ENCODE data around the gene TTC13.
"Not testable (repeated sequence)": the region's sequence is repeated elsewhere in the genome, so short reads cannot be mapped to it uniquely, and the experiment has no call there.

TTC13 gene

DNA sequence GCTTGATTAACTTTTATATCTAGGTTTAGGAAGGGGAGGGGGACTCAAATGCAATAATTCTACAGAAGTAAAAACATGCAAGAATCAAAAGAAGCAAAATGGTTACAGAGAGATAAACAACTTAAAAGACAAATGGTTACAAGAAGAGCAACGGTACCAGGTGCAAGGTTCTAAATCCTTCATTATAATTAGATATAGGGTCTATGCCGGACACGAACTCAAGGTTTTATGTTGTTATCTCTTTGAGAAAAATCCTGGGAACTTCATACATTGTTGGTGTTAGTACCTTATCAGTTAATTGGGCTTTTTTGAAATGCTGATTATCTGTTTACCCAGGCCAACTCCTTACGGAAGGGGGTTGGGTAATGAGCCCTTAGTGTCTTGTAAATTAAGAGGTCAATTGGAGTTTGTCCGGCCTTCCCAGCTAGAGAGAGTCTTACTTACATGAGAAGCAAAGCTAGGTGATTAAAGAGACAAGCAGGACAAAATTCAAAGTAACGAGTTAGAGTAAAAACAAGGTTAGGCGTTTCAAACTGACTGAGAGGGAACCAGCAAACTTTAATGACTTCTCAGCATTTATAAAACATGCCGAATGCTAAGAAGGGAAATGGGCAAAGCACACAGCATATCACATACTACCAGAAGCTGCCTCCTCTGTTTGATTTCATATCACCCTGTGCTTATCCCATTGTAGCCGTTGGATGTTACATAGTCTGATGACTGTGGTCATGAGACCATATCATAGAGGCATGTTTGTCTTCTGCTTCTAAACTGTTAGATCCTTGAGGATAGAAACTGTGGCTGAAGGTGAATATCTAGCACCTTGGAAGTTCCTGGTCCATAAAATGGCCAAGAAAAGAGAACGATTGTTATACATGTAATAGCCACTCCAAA, 6.2 kb upstream of the TTC13 start:
- H3K36me3 ChIP-seq (ENCODE audit: control insufficient read depth, insufficient read depth, low read length); H3K4me3 ChIP-seq (ENCODE audit: low read length); H3K9ac ChIP-seq (ENCODE audit: low read length); H3K4me1 ChIP-seq (ENCODE audit: control insufficient read depth, insufficient read depth, low read length); H3K27me3 ChIP-seq (ENCODE audit: control insufficient read depth, insufficient read depth, low read length); H3K27ac ChIP-seq (ENCODE audit: low read depth, low read length): not testable (repeated sequence)

DNA sequence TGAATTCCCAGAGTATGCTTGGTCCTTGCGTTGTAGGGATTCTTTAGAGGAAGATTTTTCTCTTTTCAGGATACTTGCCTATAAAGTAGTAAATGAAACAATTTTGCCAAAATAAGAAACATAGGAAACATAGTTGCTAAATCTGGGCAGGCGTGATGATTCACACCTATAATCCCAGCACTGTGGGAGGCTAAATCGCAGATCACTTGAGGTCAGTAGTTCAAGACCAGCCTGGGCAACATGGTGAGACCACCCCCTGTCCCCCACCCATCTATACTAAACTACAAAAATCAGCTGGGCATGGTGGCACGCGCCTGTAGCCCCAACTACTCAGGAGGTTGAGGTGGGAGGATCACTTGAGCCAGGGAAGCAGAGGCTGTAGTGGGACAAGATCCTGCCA, 5.2 kb upstream of the TTC13 start:
- Histone ChIP-seq H3K4me1 (ENCODE audit: control insufficient read depth, insufficient read depth, low read length) (peaks cover 6% of the 10 kb centered on the region), H3K36me3 (ENCODE audit: control insufficient read depth, insufficient read depth, low read length) (no peaks in the 10 kb centered on the region), H3K27ac (ENCODE audit: low read depth, low read length) (no peak overlapping the region), H3K27me3 (ENCODE audit: control insufficient read depth, insufficient read depth, low read length) (no peaks in the 10 kb centered on the region), H3K4me3 (ENCODE audit: low read length) (no peak overlapping the region), H3K9ac (ENCODE audit: low read length) (no peak overlapping the region)

DNA sequence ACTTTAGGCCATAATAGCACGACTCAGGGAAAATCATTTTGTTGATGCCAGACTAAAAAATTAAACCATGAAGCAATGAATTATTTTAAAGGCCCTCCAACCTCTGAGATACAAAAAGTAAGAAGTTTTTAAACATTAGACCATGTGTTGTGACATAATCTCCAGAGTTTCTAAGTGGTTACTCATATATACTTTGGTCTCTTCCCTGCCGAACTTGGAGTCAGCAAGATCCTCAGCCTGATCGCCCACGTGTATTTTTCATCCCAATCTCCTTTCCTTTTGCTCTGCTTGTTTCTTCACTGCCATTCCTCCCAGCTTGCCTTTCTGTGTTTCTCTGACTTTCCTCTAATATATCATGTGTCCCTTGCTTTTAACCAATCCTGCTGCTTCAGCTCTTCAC, 4.0 kb upstream of the TTC13 start:
- H3K4me1 ChIP-seq (ENCODE audit: control insufficient read depth, insufficient read depth, low read length) = peaks cover 8% of the 10 kb centered on the region
- H3K9ac ChIP-seq (ENCODE audit: low read length) = no peak overlapping the region
- H3K36me3 ChIP-seq (ENCODE audit: control insufficient read depth, insufficient read depth, low read length) = no peaks in the 10 kb centered on the region
- no peak overlapping the region for H3K27ac ChIP-seq (ENCODE audit: low read depth, low read length)
- H3K4me3 ChIP-seq (ENCODE audit: low read length) = no peak overlapping the region
- no peaks in the 10 kb centered on the region for H3K27me3 ChIP-seq (ENCODE audit: control insufficient read depth, insufficient read depth, low read length)

DNA sequence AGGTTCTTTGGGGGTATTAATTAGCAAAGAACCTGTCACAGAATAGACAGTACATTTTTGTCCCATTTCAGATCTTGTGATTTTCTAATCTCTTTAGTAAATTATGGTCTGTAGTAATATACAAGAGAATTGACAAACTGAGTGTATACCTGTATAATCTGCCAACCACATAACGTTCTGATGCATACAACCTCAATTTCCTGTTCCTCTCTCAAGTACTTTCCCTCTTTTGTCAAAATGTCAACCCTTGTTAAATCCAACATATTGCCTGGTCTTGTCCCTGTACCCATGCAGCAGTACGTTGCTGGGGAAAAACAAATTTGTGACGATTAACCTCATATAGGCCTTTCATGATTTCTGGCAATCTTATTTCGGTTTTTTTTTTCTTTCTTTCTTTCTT, 1.3 kb upstream of the TTC13 start:
- Histone ChIP-seq H3K4me1 (ENCODE audit: control insufficient read depth, insufficient read depth, low read length) (peaks cover 9% of the 10 kb centered on the region), H3K36me3 (ENCODE audit: control insufficient read depth, insufficient read depth, low read length) (no peaks in the 10 kb centered on the region), H3K9ac (ENCODE audit: low read length) (no peak overlapping the region), H3K27ac (ENCODE audit: low read depth, low read length) (no peak overlapping the region), H3K27me3 (ENCODE audit: control insufficient read depth, insufficient read depth, low read length) (no peaks in the 10 kb centered on the region), H3K4me3 (ENCODE audit: low read length) (peak overlapping the region; percentile 84)

DNA sequence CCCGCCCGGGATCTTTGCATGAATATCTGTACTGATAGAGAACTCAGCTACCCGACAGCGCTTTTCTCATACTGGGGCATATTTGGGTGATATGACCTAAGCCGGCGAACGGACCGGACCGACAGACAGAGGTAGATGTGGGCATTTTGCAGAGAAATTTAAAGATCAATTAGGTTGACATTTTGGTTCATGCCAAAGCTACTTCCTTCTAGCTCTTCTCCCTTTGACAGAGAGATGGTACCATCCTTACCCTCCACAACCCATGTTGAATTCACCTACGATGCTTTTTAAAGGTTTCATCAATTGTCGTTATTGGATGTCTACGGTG, 692 bp upstream of the TTC13 start:
- peak overlapping the region; percentile 31 for H3K27ac ChIP-seq (ENCODE audit: low read depth, low read length)
- H3K4me1 ChIP-seq (ENCODE audit: control insufficient read depth, insufficient read depth, low read length) = peaks cover 9% of the 10 kb centered on the region
- no peak overlapping the region for H3K9ac ChIP-seq (ENCODE audit: low read length)
- H3K36me3 ChIP-seq (ENCODE audit: control insufficient read depth, insufficient read depth, low read length) = no peaks in the 10 kb centered on the region
- H3K27me3 ChIP-seq (ENCODE audit: control insufficient read depth, insufficient read depth, low read length) = no peaks in the 10 kb centered on the region
- peak overlapping the region; percentile 84 for H3K4me3 ChIP-seq (ENCODE audit: low read length)

DNA sequence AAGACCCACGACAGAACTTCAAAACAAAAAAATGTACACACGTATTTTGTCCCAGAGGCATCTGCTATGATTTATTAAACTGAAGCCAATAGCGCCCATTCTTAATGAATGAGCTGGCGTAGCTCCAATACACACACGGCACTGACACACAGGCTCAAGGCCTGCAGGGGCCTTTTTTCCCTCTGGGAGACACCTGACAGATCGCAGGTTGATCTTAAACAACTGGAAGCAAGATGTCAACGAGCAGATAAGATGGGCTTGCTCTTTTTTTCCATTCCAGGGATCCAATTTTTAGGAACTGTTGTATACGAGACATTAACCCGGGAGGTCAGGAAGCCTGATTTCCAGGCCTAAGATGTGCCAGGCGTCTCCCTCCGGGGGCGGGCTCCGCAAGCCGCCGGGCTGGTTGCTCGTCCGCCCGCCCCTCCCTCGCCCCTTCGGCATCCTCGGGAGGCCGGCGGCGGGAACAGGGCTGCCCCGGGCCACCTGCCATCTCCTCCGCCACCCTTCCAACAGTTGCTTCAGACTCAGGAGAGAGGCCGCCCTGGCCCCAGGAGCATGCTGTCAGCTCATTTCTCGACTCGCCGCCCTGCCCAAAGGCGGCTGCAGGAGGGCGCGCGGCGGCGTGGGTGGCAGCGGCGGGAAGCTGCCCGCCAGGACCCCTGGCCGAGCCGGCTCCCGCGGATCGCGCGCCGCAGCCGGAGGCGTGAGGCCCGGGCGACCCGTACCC, 735 bp downstream of the TTC13 start:
- no peak overlapping the region for H3K27ac ChIP-seq (ENCODE audit: low read depth, low read length)
- H3K9ac ChIP-seq (ENCODE audit: low read length) = peak overlapping the region; percentile 45
- no peaks in the 10 kb centered on the region for H3K36me3 ChIP-seq (ENCODE audit: control insufficient read depth, insufficient read depth, low read length)
- peaks cover 9% of the 10 kb centered on the region for H3K4me1 ChIP-seq (ENCODE audit: control insufficient read depth, insufficient read depth, low read length)
- H3K4me3 ChIP-seq (ENCODE audit: low read length) = peak overlapping the region; percentile 77
- no peaks in the 10 kb centered on the region for H3K27me3 ChIP-seq (ENCODE audit: control insufficient read depth, insufficient read depth, low read length)

DNA sequence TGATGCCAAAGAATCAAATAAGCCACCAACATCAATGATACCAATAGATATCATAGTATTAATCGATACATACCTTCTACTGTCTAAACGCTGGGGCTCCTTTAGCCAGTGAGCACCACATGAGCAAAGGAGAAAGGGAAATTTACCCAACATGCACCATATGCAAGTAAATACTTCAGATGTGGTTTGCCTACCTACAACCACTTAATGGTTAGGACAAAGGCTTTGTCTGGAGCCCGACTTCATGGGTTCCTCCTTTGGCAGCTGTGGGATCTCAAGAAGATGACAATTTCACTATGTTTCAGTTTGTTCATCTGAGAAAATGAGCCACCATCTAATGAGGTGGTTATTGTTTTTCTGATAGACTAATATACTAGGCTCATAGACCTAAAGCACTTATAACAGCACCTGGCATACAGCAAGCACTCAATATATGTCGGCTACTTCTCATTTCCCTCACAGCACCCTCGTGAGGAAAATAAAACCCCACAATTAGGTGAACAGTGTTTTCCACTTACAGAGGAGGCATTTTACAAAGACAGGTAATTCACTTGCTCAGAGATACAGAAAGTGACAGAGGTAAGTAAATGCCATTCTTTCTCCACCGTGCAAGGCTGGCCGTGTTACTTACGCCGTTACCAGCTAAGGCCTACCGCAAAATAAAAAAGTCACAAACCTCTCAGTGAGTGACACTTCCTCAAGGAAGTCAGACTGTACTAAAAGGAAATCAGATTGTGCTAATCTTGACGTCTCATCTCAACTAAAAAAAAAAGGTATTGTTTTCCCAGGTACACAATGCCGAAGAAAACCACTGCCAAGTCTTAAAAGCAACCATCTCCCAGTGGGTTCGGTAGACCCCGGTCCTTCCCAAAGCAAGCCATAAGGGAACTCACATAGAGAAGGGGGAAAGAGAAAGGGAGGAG, 1.6 kb downstream of the TTC13 start:
- no peak overlapping the region for H3K9ac ChIP-seq (ENCODE audit: low read length)
- H3K36me3 ChIP-seq (ENCODE audit: control insufficient read depth, insufficient read depth, low read length) = no peaks in the 10 kb centered on the region
- peaks cover 9% of the 10 kb centered on the region for H3K4me1 ChIP-seq (ENCODE audit: control insufficient read depth, insufficient read depth, low read length)
- no peaks in the 10 kb centered on the region for H3K27me3 ChIP-seq (ENCODE audit: control insufficient read depth, insufficient read depth, low read length)
- peak overlapping the region; percentile 77 for H3K4me3 ChIP-seq (ENCODE audit: low read length)
- H3K27ac ChIP-seq (ENCODE audit: low read depth, low read length) = no peak overlapping the region

DNA sequence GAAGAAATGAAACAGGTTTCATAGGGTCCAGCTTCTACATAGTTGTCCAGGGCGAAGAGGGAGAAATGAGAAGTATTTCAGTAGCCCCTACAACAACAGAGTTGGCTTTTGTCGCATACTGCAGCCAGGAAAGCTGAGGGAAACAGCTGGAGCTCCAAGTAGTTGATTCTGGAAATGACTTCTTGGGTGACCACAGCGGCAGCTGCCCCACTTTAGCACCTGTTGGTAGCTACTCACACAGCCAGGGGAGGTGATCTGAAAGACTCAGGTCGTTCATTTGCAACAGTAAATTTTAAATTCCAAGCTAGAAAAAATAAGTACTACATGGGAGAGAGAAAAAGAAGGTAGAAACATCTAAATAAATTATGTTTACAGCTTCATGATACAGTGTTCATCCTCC, 2.3 kb downstream of the TTC13 start:
- no peak overlapping the region for H3K9ac ChIP-seq (ENCODE audit: low read length)
- H3K4me1 ChIP-seq (ENCODE audit: control insufficient read depth, insufficient read depth, low read length) = peaks cover 9% of the 10 kb centered on the region
- no peaks in the 10 kb centered on the region for H3K27me3 ChIP-seq (ENCODE audit: control insufficient read depth, insufficient read depth, low read length)
- H3K36me3 ChIP-seq (ENCODE audit: control insufficient read depth, insufficient read depth, low read length) = no peaks in the 10 kb centered on the region
- no peak overlapping the region for H3K27ac ChIP-seq (ENCODE audit: low read depth, low read length)
- no peak overlapping the region for H3K4me3 ChIP-seq (ENCODE audit: low read length)

DNA sequence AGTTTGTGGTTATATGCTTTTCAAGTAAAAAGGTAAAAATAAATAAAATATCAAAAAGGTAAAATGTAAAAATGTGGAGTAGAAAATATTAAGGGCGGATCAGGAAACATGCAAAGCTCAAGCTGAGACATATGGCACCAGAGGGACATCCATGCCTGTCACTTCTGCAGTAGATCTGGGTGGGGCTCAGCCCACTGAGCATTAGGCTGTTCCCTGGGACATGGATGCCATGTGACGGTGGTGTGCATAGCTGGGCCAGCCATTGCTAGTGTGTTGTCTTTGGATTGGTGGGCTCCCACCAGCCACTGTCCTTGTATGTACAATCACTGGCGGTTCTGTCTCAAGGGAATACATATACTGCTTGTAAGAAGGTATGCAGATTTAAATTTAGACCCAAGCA, 3.0 kb downstream of the TTC13 start:
- no peaks in the 10 kb centered on the region for H3K27me3 ChIP-seq (ENCODE audit: control insufficient read depth, insufficient read depth, low read length)
- H3K4me3 ChIP-seq (ENCODE audit: low read length) = no peak overlapping the region
- peaks cover 9% of the 10 kb centered on the region for H3K4me1 ChIP-seq (ENCODE audit: control insufficient read depth, insufficient read depth, low read length)
- H3K36me3 ChIP-seq (ENCODE audit: control insufficient read depth, insufficient read depth, low read length) = no peaks in the 10 kb centered on the region
- no peak overlapping the region for H3K9ac ChIP-seq (ENCODE audit: low read length)
- H3K27ac ChIP-seq (ENCODE audit: low read depth, low read length) = no peak overlapping the region

DNA sequence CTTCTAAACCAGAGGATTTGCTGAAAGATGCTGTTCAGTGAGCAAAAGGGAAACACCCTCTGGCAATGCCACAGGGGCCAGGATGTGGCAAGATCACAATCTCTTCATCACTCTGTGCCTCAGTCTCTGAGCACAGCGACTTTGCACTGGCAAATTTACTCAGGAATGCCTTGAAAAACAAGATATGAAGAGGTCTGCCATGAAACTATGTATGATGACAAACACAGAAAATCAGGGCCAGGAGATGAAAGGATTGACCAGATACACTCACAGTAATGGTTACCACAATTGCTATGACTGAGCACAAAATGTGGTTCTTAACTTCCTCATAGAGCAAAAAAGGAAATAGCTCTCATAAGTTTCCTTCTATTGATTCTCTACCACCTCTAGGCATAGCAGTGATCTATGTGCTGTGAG, 5.8 kb downstream of the TTC13 start:
- no peaks in the 10 kb centered on the region for H3K36me3 ChIP-seq (ENCODE audit: control insufficient read depth, insufficient read depth, low read length)
- no peak overlapping the region for H3K27ac ChIP-seq (ENCODE audit: low read depth, low read length)
- no peak overlapping the region for H3K9ac ChIP-seq (ENCODE audit: low read length)
- H3K4me1 ChIP-seq (ENCODE audit: control insufficient read depth, insufficient read depth, low read length) = peaks cover 2% of the 10 kb centered on the region
- no peaks in the 10 kb centered on the region for H3K27me3 ChIP-seq (ENCODE audit: control insufficient read depth, insufficient read depth, low read length)
- no peak overlapping the region for H3K4me3 ChIP-seq (ENCODE audit: low read length)

DNA sequence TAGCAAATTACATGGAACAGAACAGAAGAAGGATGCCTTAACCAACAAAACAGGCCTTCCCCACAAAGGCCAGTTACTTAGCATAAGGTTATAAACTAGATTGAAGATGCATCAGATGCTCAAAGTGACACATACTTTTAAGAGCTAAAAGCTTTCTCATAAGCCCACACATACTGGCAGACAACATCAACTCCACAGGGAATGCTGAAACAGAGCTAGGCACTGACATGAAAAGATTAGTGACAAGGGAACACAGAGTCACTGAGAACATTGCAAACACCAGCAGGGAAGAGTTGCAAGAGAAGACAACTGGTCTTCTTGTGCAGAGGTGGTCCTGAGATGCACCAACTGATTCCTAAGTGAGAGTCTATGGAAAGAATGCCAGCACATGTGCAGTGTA, 6.9 kb downstream of the TTC13 start:
- no peak overlapping the region for H3K9ac ChIP-seq (ENCODE audit: low read length)
- no peaks in the 10 kb centered on the region for H3K36me3 ChIP-seq (ENCODE audit: control insufficient read depth, insufficient read depth, low read length)
- no peaks in the 10 kb centered on the region for H3K4me1 ChIP-seq (ENCODE audit: control insufficient read depth, insufficient read depth, low read length)
- H3K27me3 ChIP-seq (ENCODE audit: control insufficient read depth, insufficient read depth, low read length) = no peaks in the 10 kb centered on the region
- no peak overlapping the region for H3K4me3 ChIP-seq (ENCODE audit: low read length)
- no peak overlapping the region for H3K27ac ChIP-seq (ENCODE audit: low read depth, low read length)

DNA sequence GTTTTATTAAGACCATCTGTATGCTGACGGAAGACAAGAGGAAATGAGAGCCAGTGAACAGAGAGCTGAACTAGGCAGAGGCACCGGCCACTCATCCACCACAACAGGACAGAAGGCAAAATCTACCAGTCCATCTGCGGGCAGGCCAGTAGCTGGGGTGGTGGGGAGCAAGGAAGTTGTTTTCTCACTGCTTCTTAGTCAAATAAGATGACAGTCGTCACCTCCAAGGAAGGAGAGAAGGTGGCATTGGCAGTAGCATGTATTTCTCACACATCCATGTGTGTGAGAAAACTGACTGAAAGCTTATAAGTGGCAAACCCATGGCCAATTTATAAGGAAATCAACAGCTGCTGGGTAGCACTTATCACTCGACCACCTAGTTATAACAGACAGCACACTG, 8.2 kb downstream of the TTC13 start:
- Histone ChIP-seq H3K27ac (ENCODE audit: low read depth, low read length) (no peak overlapping the region), H3K9ac (ENCODE audit: low read length) (no peak overlapping the region), H3K4me1 (ENCODE audit: control insufficient read depth, insufficient read depth, low read length) (no peaks in the 10 kb centered on the region), H3K4me3 (ENCODE audit: low read length) (no peak overlapping the region), H3K27me3 (ENCODE audit: control insufficient read depth, insufficient read depth, low read length) (no peaks in the 10 kb centered on the region), H3K36me3 (ENCODE audit: control insufficient read depth, insufficient read depth, low read length) (no peaks in the 10 kb centered on the region)

Data from rectal smooth muscle tissue (tissue), 1 donor.